ENCODE measurements around the gene PTPRR. TPM values are rescaled to one million over a fixed set of nuclear protein-coding genes. Genes with fewer than 3 reads are reported as not detected.
A peak's percentile ranks its signal among the peaks of the same experiment; 100 is the strongest.

The PTPRR gene
- total and polyA plus RNA-seq, 10 donors, result 0.41 to 2.7 (median 1.5) TPM

DNA sequence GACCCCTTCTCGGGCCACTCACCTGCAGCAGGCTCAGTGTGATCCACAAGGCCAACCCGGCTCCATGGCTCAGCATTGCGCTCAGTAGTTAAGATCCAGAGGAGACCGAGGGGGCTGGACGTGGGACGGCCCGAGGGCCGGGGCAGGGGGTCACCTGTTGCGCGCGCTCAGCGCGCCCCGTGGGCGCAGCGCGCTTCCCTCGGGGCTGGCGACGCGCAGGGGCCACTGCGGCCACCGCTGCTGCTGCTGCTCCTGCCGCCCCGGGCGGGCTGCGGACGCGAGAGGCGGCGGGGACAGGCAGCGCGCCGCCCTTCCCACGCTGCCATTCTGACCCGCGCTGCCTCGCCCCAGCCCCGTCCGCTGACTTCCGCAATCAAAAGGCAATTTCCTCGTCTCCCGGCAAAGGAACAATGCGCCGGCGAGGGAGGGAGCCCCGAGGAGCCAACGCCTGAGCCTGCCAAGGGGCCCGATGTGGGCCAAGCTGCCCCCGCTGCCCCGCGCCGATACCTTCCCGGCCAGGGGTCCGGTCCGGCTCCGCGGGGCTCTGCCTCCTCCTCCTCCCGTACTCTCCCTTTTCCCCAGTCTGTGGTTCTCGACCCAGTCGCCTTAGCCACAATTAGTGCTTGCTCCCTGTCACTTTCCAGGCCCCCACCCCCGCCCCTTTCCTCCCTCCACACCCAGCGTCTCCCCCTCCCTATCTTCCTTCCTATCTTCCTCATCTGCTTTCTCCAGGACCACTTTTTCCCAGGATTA, 310.6 kb downstream of the PTPRR start:
- peak overlapping the region; percentile 10 to 69 (median 40) for H3K4me3 ChIP-seq

DNA sequence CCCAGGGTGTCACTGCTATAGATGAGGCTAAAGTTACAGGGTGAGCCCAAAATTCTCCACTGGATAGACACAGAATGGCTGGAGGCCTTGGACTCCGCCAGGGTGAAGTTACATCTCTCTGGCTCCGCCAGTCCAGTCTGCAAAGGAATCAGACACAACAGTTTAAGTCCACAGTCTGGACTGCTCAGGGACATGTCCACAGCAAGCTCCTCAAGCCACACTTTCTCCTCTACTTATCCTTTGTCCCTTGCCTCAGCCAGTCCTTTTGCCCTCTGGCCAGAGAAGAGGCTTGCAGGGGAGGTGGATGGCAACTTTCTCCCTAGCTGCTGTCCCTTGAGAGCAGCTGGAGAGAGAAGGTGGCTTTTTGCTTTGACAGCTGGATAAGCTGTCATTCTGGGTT, 311.3 kb downstream of the PTPRR start:
- TF ChIP-seq POLR2A (IDR thresholded peaks at IDR 0.05) (no peak), POLR2AphosphoS5 (IDR thresholded peaks at IDR 0.05) (no peak)
- TF ChIP-seq, protein P1, sequence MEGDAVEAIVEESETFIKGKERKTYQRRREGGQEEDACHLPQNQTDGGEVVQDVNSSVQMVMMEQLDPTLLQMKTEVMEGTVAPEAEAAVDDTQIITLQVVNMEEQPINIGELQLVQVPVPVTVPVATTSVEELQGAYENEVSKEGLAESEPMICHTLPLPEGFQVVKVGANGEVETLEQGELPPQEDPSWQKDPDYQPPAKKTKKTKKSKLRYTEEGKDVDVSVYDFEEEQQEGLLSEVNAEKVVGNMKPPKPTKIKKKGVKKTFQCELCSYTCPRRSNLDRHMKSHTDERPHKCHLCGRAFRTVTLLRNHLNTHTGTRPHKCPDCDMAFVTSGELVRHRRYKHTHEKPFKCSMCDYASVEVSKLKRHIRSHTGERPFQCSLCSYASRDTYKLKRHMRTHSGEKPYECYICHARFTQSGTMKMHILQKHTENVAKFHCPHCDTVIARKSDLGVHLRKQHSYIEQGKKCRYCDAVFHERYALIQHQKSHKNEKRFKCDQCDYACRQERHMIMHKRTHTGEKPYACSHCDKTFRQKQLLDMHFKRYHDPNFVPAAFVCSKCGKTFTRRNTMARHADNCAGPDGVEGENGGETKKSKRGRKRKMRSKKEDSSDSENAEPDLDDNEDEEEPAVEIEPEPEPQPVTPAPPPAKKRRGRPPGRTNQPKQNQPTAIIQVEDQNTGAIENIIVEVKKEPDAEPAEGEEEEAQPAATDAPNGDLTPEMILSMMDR (IDR thresholded peaks at IDR 0.05 in 8 of 11, conservative IDR thresholded peaks at IDR 0.05 in 3 of 11), result no peak
- H3K27ac ChIP-seq, result peak overlapping the region in 6 of 8 donors; percentile 67 to 81 (median 75)
- H3K4me3 ChIP-seq, result peak overlapping the region; percentile 10 to 69 (median 40)
- DNase-seq, result no peak
- intact Hi-C loops (cut with DNase I; ENCODE audit: low total_unique reads), result no loop called here
- H3K9me3 ChIP-seq, result no peaks in the 10 kb centered on the region
- WGBS, 5 donors, result 70 to 83% (median 74%) methylated on average over 2 of the region's 2 CpGs
- H3K36me3 ChIP-seq, result no peaks in the 10 kb centered on the region
- H3K27me3 ChIP-seq (replicated peaks in 1 of 7), result peaks cover 0 to 48% (median 10%) of the 10 kb centered on the region in 7 donors
- peaks cover 0 to 50% (median 18%) of the 10 kb centered on the region in 6 donors for H3K4me1 ChIP-seq

More for the DNA sequence above, 310.6 kb downstream of the PTPRR start:
- H3K4me1 ChIP-seq, result peaks cover 0 to 54% (median 22%) of the 10 kb centered on the region in 6 donors
- peak; percentile 81 for DNase-seq
- peaks cover 0 to 48% (median 10%) of the 10 kb centered on the region in 7 donors for H3K27me3 ChIP-seq (replicated peaks in 1 of 7)
- H3K9me3 ChIP-seq, result no peaks in the 10 kb centered on the region
- TF ChIP-seq, protein P1 (IDR thresholded peaks at IDR 0.05 in 8 of 11, conservative IDR thresholded peaks at IDR 0.05 in 3 of 11), result no peak
- TF ChIP-seq POLR2A (IDR thresholded peaks at IDR 0.05) (no peak), POLR2AphosphoS5 (IDR thresholded peaks at IDR 0.05) (peak; percentile 76 to 87 (median 87))
- intact Hi-C loops (cut with DNase I; ENCODE audit: low total_unique reads), result no loop called here
- no peaks in the 10 kb centered on the region for H3K36me3 ChIP-seq
- WGBS, 5 donors, result 1 to 3% (median 2%) methylated on average over 11 to 63 of the region's 63 CpGs
- H3K27ac ChIP-seq, result peak overlapping the region in 7 of 8 donors; percentile 60 to 81 (median 73)

DNA sequence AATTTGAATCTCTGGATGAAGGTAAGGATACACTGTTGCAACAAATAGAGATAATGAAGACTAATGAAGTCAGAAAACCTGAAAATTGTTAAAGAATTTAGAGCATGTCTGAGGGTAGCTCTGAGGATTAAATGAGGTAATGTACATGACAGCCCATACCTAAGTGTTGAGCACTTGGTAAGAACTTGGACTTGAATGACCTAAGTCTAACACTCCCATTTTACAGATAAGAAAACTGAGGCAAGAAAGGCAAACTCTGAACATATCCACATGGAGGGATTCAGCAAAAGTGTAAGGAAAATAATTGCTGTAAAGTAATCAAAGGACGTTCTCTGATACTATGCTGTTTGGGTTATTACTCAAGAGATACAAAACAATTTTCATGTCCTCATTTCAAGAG, 312.4 kb downstream of the PTPRR start:
- intact Hi-C loops (cut with DNase I; ENCODE audit: low total_unique reads), result no loop called here
- H3K4me3 ChIP-seq, result peak overlapping the region in 6 of 8 donors; percentile 25 to 69 (median 44)
- H3K27ac ChIP-seq, result peak overlapping the region in 4 of 8 donors; percentile 30 to 79 (median 55)
- TF ChIP-seq, protein P1 (IDR thresholded peaks at IDR 0.05 in 8 of 11, conservative IDR thresholded peaks at IDR 0.05 in 3 of 11), result no peak
- TF ChIP-seq POLR2A (IDR thresholded peaks at IDR 0.05) (no peak), POLR2AphosphoS5 (IDR thresholded peaks at IDR 0.05) (no peak)
- peaks cover 0 to 47% (median 10%) of the 10 kb centered on the region in 7 donors for H3K27me3 ChIP-seq (replicated peaks in 1 of 7)
- 71 to 91% (median 76%) methylated on average over 1 of the region's 1 CpG for WGBS, 5 donors
- H3K36me3 ChIP-seq, result no peaks in the 10 kb centered on the region
- no peaks in the 10 kb centered on the region for H3K9me3 ChIP-seq
- peaks cover 0 to 46% (median 18%) of the 10 kb centered on the region in 6 donors for H3K4me1 ChIP-seq
- no peak for DNase-seq

DNA sequence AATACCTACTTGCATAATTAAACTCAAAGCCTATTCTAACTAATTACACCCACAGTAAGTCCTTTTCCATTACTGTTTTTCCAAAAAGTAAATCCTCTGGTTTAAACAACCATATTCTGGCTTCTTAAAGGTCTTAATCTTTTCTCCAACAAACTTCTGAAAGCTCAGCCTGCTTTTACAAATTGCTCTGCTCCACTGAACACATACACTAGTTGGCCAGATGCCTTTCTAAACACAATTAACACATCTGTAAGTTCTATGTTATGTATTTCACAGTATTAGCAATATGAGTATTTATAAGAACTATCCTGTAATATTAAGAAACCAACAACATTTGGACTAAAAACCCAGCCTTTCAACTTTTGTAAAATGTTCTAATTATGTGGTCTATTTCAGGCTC, 313.4 kb downstream of the PTPRR start:
- H3K36me3 ChIP-seq, result peaks cover 0 to 6% (median 0%) of the 10 kb centered on the region in 6 donors
- intact Hi-C loops (cut with DNase I; ENCODE audit: low total_unique reads), result no loop called here
- no peak for TF ChIP-seq POLR2AphosphoS5 (IDR thresholded peaks at IDR 0.05)
- TF ChIP-seq, protein P1 (IDR thresholded peaks at IDR 0.05 in 8 of 11, conservative IDR thresholded peaks at IDR 0.05 in 3 of 11), result no peak
- no peak for TF ChIP-seq POLR2A (IDR thresholded peaks at IDR 0.05)
- H3K27me3 ChIP-seq (replicated peaks in 1 of 7), result peaks cover 0 to 41% (median 10%) of the 10 kb centered on the region in 7 donors
- no peak for DNase-seq
- peaks cover 0 to 37% (median 15%) of the 10 kb centered on the region in 6 donors for H3K4me1 ChIP-seq
- no peaks in the 10 kb centered on the region for H3K9me3 ChIP-seq
- peak overlapping the region in 3 of 8 donors; percentile 24 to 73 (median 25) for H3K27ac ChIP-seq
- H3K4me3 ChIP-seq, result peak overlapping the region in 7 of 8 donors; percentile 11 to 69 (median 42)
